Measurements from ENCODE around the gene RALA. TPM values are rescaled to one million over a fixed set of nuclear protein-coding genes. Genes with fewer than 3 reads are reported as not detected.
A peak's percentile ranks its signal among the peaks of the same experiment; 100 is the strongest.
"Not testable (repeated sequence)": the region's sequence is repeated elsewhere in the genome, so short reads cannot be mapped to it uniquely, and the experiment has no call there.

The RALA gene
- total RNA-seq, 1 donor from 2014 or later, result 28.6 TPM

DNA sequence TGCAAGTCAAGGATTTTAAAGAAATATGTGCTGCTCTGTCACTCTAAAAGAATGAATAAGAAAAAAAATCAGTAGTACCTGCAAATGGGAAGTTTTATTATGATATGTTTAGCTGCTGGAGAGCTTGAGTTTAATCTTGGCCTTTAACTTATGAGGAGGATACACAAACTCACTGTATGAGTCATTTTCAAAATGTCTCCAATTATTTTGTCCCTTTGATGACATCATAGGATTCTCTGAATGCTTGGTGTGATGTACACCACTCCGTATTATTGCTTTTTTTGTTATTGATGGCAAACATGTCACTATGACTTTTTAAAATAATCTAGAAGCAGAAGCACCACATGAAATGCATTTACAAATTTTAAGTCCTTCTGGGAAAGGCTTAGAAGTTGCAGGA is 125.8 kb downstream of the RALA start:
- Mint-ChIP-seq H3K27me3 (ENCODE audit: low read depth) (no peaks in the 10 kb centered on the region), H3K36me3 (peaks cover 4% of the 10 kb centered on the region), H3K4me1 (peaks cover 4% of the 10 kb centered on the region), H3K9me3 (no peaks in the 10 kb centered on the region), H3K27ac (no peak overlapping the region), H3K4me3 (no peak overlapping the region)
- TF ChIP-seq CTCF (IDR thresholded peaks at IDR 0.05; ENCODE audit: unreplicated experiment), result no peak
- no peak for DNase-seq (ENCODE audit: low spot score in 2 of 2, unreplicated experiment in 2 of 2)

GRCh38 chr7:39749717-39750116 is 126.3 kb downstream of the RALA start:
- Mint-ChIP-seq H3K4me1 (peaks cover 9% of the 10 kb centered on the region), H3K27ac (no peak overlapping the region), H3K27me3 (ENCODE audit: low read depth) (no peaks in the 10 kb centered on the region), H3K36me3 (peaks cover 4% of the 10 kb centered on the region), H3K4me3 (no peak overlapping the region), H3K9me3 (no peaks in the 10 kb centered on the region)
- no peak for TF ChIP-seq CTCF (IDR thresholded peaks at IDR 0.05; ENCODE audit: unreplicated experiment)
- DNase-seq (ENCODE audit: low spot score in 2 of 2, unreplicated experiment in 2 of 2), result no peak

DNA sequence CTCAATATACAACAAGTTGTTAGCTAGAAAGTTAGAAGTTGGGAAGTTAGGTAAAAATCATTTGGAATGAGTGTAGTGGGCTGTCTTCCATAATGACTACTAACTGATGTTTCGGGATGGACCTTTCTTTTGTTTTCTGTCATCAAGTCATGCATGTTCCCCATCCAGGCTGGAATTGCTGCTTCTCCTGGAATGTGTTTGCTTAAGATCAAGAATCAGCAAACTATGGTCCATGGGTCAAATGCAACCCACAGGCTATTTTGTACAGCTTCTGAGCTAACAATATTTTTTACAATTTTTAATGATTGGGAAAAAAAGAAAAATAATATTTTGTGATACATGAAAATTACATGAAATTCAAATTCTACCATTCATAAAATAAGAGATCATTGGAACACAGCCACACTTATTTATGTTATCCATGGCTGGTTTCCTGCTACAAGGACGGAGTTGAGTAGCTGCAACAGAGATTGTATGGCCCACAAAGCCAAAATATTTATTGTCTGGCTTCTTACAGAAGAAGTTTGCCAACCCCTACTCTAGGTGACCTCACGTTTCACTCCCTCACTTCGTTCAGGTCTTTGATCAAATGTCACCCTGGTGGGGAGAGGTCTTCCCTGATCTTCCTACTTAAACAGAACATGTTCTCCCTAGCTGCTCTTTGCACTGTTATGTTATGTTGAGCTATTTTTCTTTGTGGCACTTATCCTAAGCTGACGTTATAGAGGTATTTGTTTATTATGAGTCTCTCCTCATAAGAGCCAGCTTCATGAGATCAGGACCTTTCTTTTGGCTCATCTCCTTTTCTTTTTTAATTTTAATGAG is 127.1 kb downstream of the RALA start:
- Mint-ChIP-seq H3K4me3 (no peak overlapping the region), H3K27ac (no peak overlapping the region), H3K36me3 (peaks cover 4% of the 10 kb centered on the region), H3K4me1 (peaks cover 14% of the 10 kb centered on the region), H3K9me3 (no peaks in the 10 kb centered on the region), H3K27me3 (ENCODE audit: low read depth) (no peaks in the 10 kb centered on the region)
- DNase-seq (ENCODE audit: low spot score in 2 of 2, unreplicated experiment in 2 of 2), result no peak
- TF ChIP-seq CTCF (IDR thresholded peaks at IDR 0.05; ENCODE audit: unreplicated experiment), result no peak

- H3K4me1 Mint-ChIP-seq, result peaks cover 14% of the 10 kb centered on the region
- not testable (repeated sequence) for H3K36me3 Mint-ChIP-seq; H3K27me3 Mint-ChIP-seq (ENCODE audit: low read depth); H3K27ac Mint-ChIP-seq; DNase-seq (ENCODE audit: low spot score in 2 of 2, unreplicated experiment in 2 of 2); H3K4me3 Mint-ChIP-seq
- H3K9me3 Mint-ChIP-seq, result peaks cover 14% of the 10 kb centered on the region
Measured at GRCh38 chr7:39753237-39753636, 129.9 kb downstream of the RALA start.

DNA sequence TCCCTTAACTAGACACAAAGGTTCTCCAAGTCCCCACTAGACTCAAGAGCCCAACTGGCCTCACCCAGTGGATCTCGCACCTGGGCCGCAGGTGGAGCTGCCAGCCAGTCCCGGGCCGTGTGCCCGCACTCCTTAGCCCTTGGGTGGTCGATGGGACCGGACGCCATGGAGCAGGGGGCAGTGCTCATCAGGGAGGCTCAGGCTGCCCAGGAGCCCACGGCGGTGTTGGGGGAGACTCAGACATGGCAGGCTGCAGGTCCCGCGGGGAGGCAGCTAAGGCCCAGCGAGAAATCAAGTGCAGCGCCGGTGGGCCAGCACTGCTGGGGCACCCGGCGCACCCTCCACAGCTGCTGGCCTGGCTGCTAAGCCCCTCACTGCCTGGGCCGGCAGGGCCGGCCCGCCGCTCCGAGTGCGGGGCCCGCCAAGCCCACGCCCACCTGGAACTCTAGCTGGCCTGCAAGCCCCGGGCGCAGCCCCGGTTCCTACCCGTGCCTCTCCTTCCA is 130.5 kb downstream of the RALA start:
- no peak for TF ChIP-seq CTCF (IDR thresholded peaks at IDR 0.05; ENCODE audit: unreplicated experiment)
- Mint-ChIP-seq H3K36me3 (peaks cover 12% of the 10 kb centered on the region), H3K9me3 (peaks cover 20% of the 10 kb centered on the region), H3K4me1 (peaks cover 14% of the 10 kb centered on the region), H3K4me3 (no peak overlapping the region), H3K27ac (peak overlapping the region; percentile 90), H3K27me3 (ENCODE audit: low read depth) (no peaks in the 10 kb centered on the region)
- DNase-seq (ENCODE audit: low spot score in 2 of 2, unreplicated experiment in 2 of 2), result no peak

- peaks cover 20% of the 10 kb centered on the region for H3K9me3 Mint-ChIP-seq
- TF ChIP-seq CTCF (IDR thresholded peaks at IDR 0.05; ENCODE audit: unreplicated experiment), result no peak
- H3K36me3 Mint-ChIP-seq, result peaks cover 13% of the 10 kb centered on the region
- no peaks in the 10 kb centered on the region for H3K27me3 Mint-ChIP-seq (ENCODE audit: low read depth)
- peak in 1 of 2 experiments; percentile 46 for DNase-seq (ENCODE audit: low spot score in 2 of 2, unreplicated experiment in 2 of 2)
- H3K4me3 Mint-ChIP-seq, result peak overlapping the region; percentile 35
- peaks cover 14% of the 10 kb centered on the region for H3K4me1 Mint-ChIP-seq
- peak overlapping the region; percentile 90 for H3K27ac Mint-ChIP-seq
Measured at GRCh38 chr7:39754326-39755120, 131.2 kb downstream of the RALA start.

Data from mesothelial cell of epicardium (in vitro differentiated cells).